Colonic mucosa (tissue), 4 donors: Measurements from ENCODE around the gene GPC6. TPM values are rescaled to one million over a fixed set of nuclear protein-coding genes. Genes with fewer than 3 reads are reported as not detected.

Experiments
- DNase-seq: peaks from one replicate; pipeline ENCODE4 v3.0.0-alpha.2; 2020
- H3K27ac ChIP-seq: fragments of 200-600 bp; one replicate; pipeline ENCODE4 v1.8.0; 2021
- H3K27me3 ChIP-seq: fragments of 200-600 bp; one replicate; pipeline ENCODE4 v1.8.0; 2021
- H3K36me3 ChIP-seq: fragments of 200-600 bp; one replicate; pipeline ENCODE4 v1.8.0; 2021
- H3K4me1 ChIP-seq: fragments of 200-600 bp; one replicate; pipeline ENCODE4 v1.8.0; 2021; ENCODE audit warnings: mild to moderate bottlenecking
- H3K4me3 ChIP-seq: fragments of 200-600 bp; one replicate; pipeline ENCODE4 v1.8.0; 2021
- H3K9ac ChIP-seq, 2 donors: one replicate each; pipeline ENCODE4 v1.7.0; 2013; ENCODE audit warnings: control low read depth in 2 of 2, low read depth in 2 of 2, low read length in 2 of 2
- H3K9me3 ChIP-seq: fragments of 200-600 bp; one replicate; pipeline ENCODE4 v1.8.0; 2021
- CTCF ChIP-seq: fragments of 200-600 bp; IDR thresholded peaks from one replicate; pipeline ENCODE4 v1.8.0; 2022; ENCODE audit warnings: antibody characterized with exemption, mild to moderate bottlenecking
- intact Hi-C: fragments of 100-400 bp; cut with DNase I; formaldehyde crosslinking; loops from one replicate; pipeline ENCODE4 v1.14.1; 2022
- total RNA-seq, 2 donors: library from RNA; stranded (reverse); fragmentation: NEBNext Ultra II Directional in 1 of 2; extraction: Animal tissue kit (Norgen Biotek cat#: 25700) in 1 of 2; gene quantifications; one replicate each; pipeline ENCODE4 v1.2.1, GENCODE V29; 2021
- donor health status: healthy.
- donor health status: DM: no; HTN: no; CAD: no.
- donor health status: DM: no; HTN: no; CAD: no.

The GPC6 gene
- total RNA-seq, 2 donors from 2014 or later, result 2.3 to 4.0 TPM

- no peaks in the 10 kb centered on the region for H3K9me3 ChIP-seq
- DNase-seq, result no peak
- no peak for TF ChIP-seq CTCF
- no peak overlapping the region for H3K27ac ChIP-seq
- no peaks in the 10 kb centered on the region for H3K27me3 ChIP-seq
- no peak overlapping the region for H3K9ac ChIP-seq
- H3K4me1 ChIP-seq, result no peaks in the 10 kb centered on the region
- no peaks in the 10 kb centered on the region for H3K36me3 ChIP-seq
- H3K4me3 ChIP-seq, result no peak overlapping the region
- intact Hi-C loops, result no loop called here
These were observed 1174.3 kb downstream of the GPC6 start for GRCh38 chr13:94400874-94401273.

- Histone ChIP-seq H3K4me3 (no peak overlapping the region), H3K4me1 (no peaks in the 10 kb centered on the region), H3K9ac (no peak overlapping the region), H3K27me3 (no peaks in the 10 kb centered on the region), H3K9me3 (no peaks in the 10 kb centered on the region), H3K36me3 (no peaks in the 10 kb centered on the region), H3K27ac (no peak overlapping the region)
- DNase-seq, result no peak
- TF ChIP-seq CTCF, result no peak
- intact Hi-C loops, result no loop called here
These were observed 1181.9 kb downstream of the GPC6 start for GRCh38 chr13:94408314-94409036.

- Histone ChIP-seq H3K4me3 (no peak overlapping the region), H3K36me3 (no peaks in the 10 kb centered on the region), H3K9ac (no peak overlapping the region), H3K4me1 (no peaks in the 10 kb centered on the region), H3K27me3 (no peaks in the 10 kb centered on the region), H3K27ac (no peak overlapping the region), H3K9me3 (no peaks in the 10 kb centered on the region)
- intact Hi-C loops, result no loop called here
- no peak for DNase-seq
- no peak for TF ChIP-seq CTCF
These were observed 1185.1 kb downstream of the GPC6 start for GRCh38 chr13:94411747-94412146.

GRCh38 chr13:94412870-94413597 lies 1186.4 kb downstream of the GPC6 start:
- no peaks in the 10 kb centered on the region for H3K36me3 ChIP-seq
- H3K4me1 ChIP-seq, result no peaks in the 10 kb centered on the region
- DNase-seq, result no peak
- no peak for TF ChIP-seq CTCF
- intact Hi-C loops, result no loop called here
- H3K4me3 ChIP-seq, result no peak overlapping the region
- H3K9ac ChIP-seq, result no peak overlapping the region
- H3K27me3 ChIP-seq, result no peaks in the 10 kb centered on the region
- no peak overlapping the region for H3K27ac ChIP-seq
- no peaks in the 10 kb centered on the region for H3K9me3 ChIP-seq

GRCh38 chr13:94413598-94413944 lies 1187.0 kb downstream of the GPC6 start:
- H3K27ac ChIP-seq, result no peak overlapping the region
- intact Hi-C loops, result no loop called here
- H3K36me3 ChIP-seq, result no peaks in the 10 kb centered on the region
- H3K9ac ChIP-seq, result no peak overlapping the region
- no peak for DNase-seq
- no peaks in the 10 kb centered on the region for H3K4me1 ChIP-seq
- TF ChIP-seq CTCF, result no peak
- no peaks in the 10 kb centered on the region for H3K27me3 ChIP-seq
- H3K4me3 ChIP-seq, result no peak overlapping the region
- no peaks in the 10 kb centered on the region for H3K9me3 ChIP-seq
